Astrocyte of the cerebellum (primary cell): ENCODE data around the gene PXMP2.
"Not testable (repeated sequence)": the region's sequence is repeated elsewhere in the genome, so short reads cannot be mapped to it uniquely, and the experiment has no call there.

Experiments used
- DNase-seq: peaks from one replicate; pipeline ENCODE4 v3.0.0-alpha.2; 2011; ENCODE audit warnings: low read depth
- H3K4me3 ChIP-seq: 2 replicates; pipeline ENCODE4 v1.5.1; 2011; ENCODE audit warnings: mild to moderate bottlenecking, low read depth, low read length, moderate library complexity
- in situ Hi-C: cut with HindIII; loops from 2 replicates; pipeline ENCODE4 v1.10.0; 2017; ENCODE audit warnings: low sequenced_read_pairs
- TF ChIP-seq, protein P1 (sequence below): IDR thresholded peaks from 2 replicates; pipeline ENCODE4 v1.5.1; 2012; ENCODE audit warnings: low read length, low read depth, moderate library complexity, mild to moderate bottlenecking; ENCODE audit errors: missing control alignments

Gene PXMP2

DNA sequence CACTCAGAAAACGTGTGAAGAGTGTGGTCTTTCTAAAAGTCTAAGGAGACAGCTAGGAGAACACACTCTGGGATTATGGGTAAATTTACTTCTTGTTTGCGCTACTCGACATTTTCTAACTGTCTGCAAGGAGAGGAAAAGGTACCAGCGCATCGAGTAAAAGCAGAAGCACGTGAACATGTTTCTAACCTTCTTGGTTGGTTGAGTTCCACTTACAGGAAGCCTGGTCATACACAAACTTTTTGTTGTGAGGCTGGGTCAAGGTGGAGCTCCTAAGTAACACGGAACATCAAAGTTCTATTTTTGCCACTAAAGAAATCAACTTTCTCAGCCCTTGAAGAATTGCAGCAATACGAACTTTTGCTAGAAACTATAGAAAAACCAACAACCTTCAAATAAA is 54.2 kb downstream of the PXMP2 start:
- H3K4me3 ChIP-seq: no peak overlapping the region
- in situ Hi-C loops: no loop called here
- TF ChIP-seq, protein P1, sequence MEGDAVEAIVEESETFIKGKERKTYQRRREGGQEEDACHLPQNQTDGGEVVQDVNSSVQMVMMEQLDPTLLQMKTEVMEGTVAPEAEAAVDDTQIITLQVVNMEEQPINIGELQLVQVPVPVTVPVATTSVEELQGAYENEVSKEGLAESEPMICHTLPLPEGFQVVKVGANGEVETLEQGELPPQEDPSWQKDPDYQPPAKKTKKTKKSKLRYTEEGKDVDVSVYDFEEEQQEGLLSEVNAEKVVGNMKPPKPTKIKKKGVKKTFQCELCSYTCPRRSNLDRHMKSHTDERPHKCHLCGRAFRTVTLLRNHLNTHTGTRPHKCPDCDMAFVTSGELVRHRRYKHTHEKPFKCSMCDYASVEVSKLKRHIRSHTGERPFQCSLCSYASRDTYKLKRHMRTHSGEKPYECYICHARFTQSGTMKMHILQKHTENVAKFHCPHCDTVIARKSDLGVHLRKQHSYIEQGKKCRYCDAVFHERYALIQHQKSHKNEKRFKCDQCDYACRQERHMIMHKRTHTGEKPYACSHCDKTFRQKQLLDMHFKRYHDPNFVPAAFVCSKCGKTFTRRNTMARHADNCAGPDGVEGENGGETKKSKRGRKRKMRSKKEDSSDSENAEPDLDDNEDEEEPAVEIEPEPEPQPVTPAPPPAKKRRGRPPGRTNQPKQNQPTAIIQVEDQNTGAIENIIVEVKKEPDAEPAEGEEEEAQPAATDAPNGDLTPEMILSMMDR: no peak
- no peak for DNase-seq

DNA sequence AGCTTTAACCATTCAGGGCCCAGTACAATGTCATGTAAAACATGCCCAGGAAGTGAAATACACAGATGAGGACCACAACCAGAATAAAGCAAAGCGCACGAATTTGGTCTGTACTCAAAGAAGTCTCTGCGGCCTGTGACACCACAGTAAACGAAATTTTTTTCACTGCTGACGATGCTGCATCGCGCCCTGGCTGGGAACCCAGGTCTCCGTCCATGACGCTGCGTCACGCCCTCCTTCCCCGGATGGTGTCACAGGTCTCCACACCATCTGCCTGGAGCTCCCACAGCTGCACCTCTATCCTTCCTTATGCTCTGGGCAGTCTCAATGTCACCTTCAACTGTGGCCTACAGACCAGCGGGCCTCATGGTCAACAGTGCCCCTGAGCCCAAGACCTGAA is 56.4 kb downstream of the PXMP2 start:
- H3K4me3 ChIP-seq: no peak overlapping the region
- in situ Hi-C loops: no loop called here
- TF ChIP-seq, protein P1: no peak
- no peak for DNase-seq

DNA sequence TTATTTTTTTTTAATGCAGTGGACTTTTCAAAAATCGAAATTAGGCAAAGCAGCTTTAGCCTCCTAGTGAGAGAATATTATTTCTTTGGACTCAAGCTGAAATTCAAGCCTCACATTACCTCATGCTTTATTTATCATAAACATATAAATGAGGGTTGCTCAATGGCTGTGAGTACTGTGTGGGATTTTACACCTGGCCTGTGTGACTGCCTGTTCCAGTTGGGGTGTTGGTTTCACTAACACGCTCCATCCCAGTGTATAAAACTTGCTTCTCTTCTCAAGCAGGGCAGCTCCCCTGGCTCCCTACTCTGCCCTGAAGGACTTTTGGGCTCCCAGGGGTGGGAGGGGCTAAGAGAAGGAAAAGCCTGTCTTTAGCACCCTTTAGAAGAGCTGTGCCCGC is 59.2 kb downstream of the PXMP2 start:
- in situ Hi-C loops: no loop called here
- H3K4me3 ChIP-seq: no peak overlapping the region
- DNase-seq: no peak
- TF ChIP-seq, protein P1: no peak

DNA sequence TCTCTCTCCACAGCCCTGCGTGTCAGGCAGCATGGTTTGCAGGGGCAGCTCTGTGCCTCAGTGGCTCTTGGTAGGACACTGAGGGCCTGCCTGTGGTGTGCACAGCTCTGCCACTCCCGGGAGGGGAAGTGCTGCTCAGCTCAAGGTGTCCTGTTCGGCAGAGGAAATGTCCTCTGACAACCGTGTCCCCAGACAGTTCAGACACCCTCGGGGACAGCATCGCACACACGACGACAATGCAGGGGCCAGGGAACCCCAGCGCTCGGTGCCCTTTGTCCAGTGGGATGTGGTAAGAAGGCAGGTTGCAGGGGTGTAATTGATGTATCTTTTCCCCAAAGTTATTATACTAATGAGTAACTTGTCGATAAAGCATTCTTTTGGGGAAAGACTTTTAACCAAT is 60.0 kb downstream of the PXMP2 start:
- DNase-seq: no peak
- in situ Hi-C loops: no loop called here
- no peak overlapping the region for H3K4me3 ChIP-seq
- TF ChIP-seq, protein P1: no peak

DNA sequence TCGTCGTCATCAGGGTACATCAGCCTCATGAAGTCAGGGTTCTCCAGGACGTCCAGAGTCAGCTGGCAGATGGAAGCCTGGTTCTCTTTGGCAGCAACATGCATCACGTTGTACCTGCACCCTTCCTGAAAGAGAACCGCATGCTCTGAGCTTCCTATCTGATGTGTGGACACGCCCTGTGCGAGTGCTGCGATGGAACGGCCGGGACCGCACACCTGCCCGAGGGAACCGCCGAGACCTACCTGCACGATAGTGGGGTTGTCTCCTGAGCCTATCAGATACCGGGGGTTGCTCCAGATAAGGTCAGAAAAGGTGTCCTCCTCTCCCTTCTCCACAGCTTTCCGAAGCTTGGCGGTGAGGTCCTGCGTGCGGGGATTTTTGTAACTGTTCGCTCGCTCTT is 60.5 kb downstream of the PXMP2 start:
- no peak for DNase-seq
- in situ Hi-C loops: no loop called here
- no peak overlapping the region for H3K4me3 ChIP-seq
- TF ChIP-seq, protein P1: no peak

DNA sequence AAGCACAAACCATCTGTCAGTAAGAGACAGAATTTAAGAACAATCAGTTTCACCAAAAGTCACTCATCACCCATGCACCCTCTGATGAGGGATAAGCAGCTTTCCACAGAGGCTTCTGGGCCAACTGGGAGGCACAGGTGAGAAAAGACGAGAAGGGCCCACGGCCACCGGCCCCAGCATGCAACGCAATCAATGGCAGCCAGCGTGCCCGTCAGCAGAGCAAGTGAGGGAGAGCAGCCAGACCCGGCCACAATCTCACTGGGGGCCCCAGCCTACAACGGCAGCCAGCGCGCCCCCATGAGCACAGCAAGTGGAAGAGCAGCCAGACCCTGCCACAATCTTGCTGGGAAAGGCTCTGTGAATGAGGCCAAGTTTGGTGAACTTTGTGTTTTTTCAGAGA is 60.9 kb downstream of the PXMP2 start:
- no peak overlapping the region for H3K4me3 ChIP-seq
- in situ Hi-C loops: no loop called here
- no peak for DNase-seq
- TF ChIP-seq, protein P1: no peak

DNA sequence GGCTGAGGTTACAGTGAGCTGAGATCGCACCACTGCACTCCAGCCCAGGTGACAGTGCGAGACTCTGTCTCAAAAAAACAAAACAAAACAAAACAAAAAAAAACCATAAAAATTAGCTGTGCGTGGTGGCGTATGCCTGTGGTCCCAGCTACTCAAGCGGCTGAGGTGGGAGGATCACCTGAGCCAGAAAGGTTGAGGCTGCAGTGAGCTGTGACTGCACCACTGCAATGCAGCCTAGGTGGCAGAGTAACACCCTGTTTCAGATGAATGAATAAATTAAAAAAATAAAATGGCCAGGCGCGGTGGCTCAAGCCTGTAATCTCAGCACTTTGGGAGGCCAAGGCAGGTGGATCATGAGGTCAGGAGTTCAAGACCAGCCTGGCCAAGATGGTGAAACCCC is 66.3 kb downstream of the PXMP2 start:
- DNase-seq, in situ Hi-C loops, H3K4me3 ChIP-seq: not testable (repeated sequence)
